Measurements from ENCODE around the gene CCDC63. TPM values are rescaled to one million over a fixed set of nuclear protein-coding genes. Genes with fewer than 3 reads are reported as not detected.

Gene CCDC63
- total and polyA plus RNA-seq, 9 of the 15 experiments (the other 6 are each of a cell fraction or from before 2014, with no cell fraction given): not detected

- ChIA-PET POLR2A (no interaction called here), CTCF (ENCODE audit: low intra/inter-chr PET ratio) (no interaction called here)
- intact Hi-C loops (cut with micrococcal nuclease) (loop anchor here (10.0 kb wide), 1 partner anchor 328 kb away; no protein-coding TSS in a partner anchor), in situ Hi-C loops (cut with MboI) (no loop called here)
- Histone ChIP-seq H3K27ac (ENCODE audit: extremely low read depth, low read depth, low read length) (no peak overlapping the region), H3K27me3 (ENCODE audit: control insufficient read depth in 2 of 2, insufficient read depth in 2 of 2, low read length in 2 of 2) (peaks cover 0 to 7% of the 10 kb centered on the region in 2 experiments; a peak in 2 of 5 replicates), H3K4me1 (replicated peaks in 1 of 2; ENCODE audit: control insufficient read depth in 2 of 2, insufficient read depth in 2 of 2, low read length in 2 of 2) (no peaks in the 10 kb centered on the region), H3K4me2 (ENCODE audit: insufficient read depth, low read length) (no peak overlapping the region), H3K9ac (ENCODE audit: insufficient read depth in 1 of 2, low read depth in 2 of 2, low read length in 2 of 2) (no peak overlapping the region), H3K9me1 (ENCODE audit: control insufficient read depth, insufficient read depth, low read length) (no peaks in the 10 kb centered on the region), H3K4me3 (no peak overlapping the region), H4K20me1 (replicated peaks; ENCODE audit: control insufficient read depth, insufficient read depth, low read length) (no peaks in the 10 kb centered on the region), H2AFZ (ENCODE audit: low read depth, low read length) (no peak overlapping the region), H3K79me2 (ENCODE audit: control insufficient read depth, insufficient read depth, low read length) (no peaks in the 10 kb centered on the region), H3K36me3 (ENCODE audit: control insufficient read depth, insufficient read depth, low read length) (no peaks in the 10 kb centered on the region), H3K9me3 (replicated peaks; ENCODE audit: control insufficient read depth, insufficient read depth, low read depth, low read length) (no peaks in the 10 kb centered on the region)
- DNase-seq (ENCODE audit: extremely low read depth in 1 of 4, low spot score in 3 of 4) (no peak), ATAC-seq (no peak), FAIRE-seq (no peak)
- 3% methylated on average over 4 of the region's 4 CpGs for WGBS (ENCODE audit: insufficient coverage, low coverage, missing lambda C conversion rate)
- BruUV-seq (replicated peaks): no TSS peak
- no peak for TF ChIP-seq ARID3A (IDR thresholded peaks at IDR 0.05; ENCODE audit: borderline replicate concordance, low read depth, low read length)
- TF ChIP-seq POLR2G (IDR thresholded peaks at IDR 0.05; ENCODE audit: low read depth, low read length): no peak
- TF ChIP-seq ETS2 (tag; IDR thresholded peaks at IDR 0.05; ENCODE audit: borderline replicate concordance, poor library complexity, severe bottlenecking): no peak
- TF ChIP-seq PHB2 (IDR thresholded peaks at IDR 0.05; ENCODE audit: low read depth): no peak
- TF ChIP-seq ZFX (CRISPR knock-in tag; IDR thresholded peaks at IDR 0.05): no peak
- TF ChIP-seq MNT (conservative IDR thresholded peaks at IDR 0.05): no peak
- no peak for TF ChIP-seq MEF2D (tag; conservative IDR thresholded peaks at IDR 0.05; ENCODE audit: low read depth)
- TF ChIP-seq DPF2 (IDR thresholded peaks at IDR 0.05): no peak
- no peak for TF ChIP-seq IFI16 (CRISPR knock-in tag; IDR thresholded peaks at IDR 0.05)
- no peak for TF ChIP-seq L3MBTL2 (IDR thresholded peaks at IDR 0.05)
- no peak for TF ChIP-seq BCLAF1 (IDR thresholded peaks at IDR 0.05; ENCODE audit: borderline replicate concordance in 1 of 2, control insufficient read depth in 1 of 2, low read depth in 2 of 2, low read length in 1 of 2)
- no peak for TF ChIP-seq KDM4B (IDR thresholded peaks at IDR 0.05; ENCODE audit: borderline replicate concordance in 2 of 2, low read depth in 1 of 2)
- TF ChIP-seq PTBP1 (IDR thresholded peaks at IDR 0.05; ENCODE audit: low read depth, low read length): no peak
- no peak for TF ChIP-seq ELF1 (tag; IDR thresholded peaks at IDR 0.05)
Observed at GRCh38 chr12:110883251-110883650, 36.5 kb downstream of the CCDC63 start.

All from K562 (cell line).